Heart left ventricle (tissue), 16 donors: ENCODE measurements around the gene TUBD1. TPM values are rescaled to one million over a fixed set of nuclear protein-coding genes. Genes with fewer than 3 reads are reported as not detected.

Experiments used
- ATAC-seq, 4 donors: fragments of 200-7000 bp; cut with Tn5 transposase; one replicate each; pipeline ENCODE4 v1.9.1; 2020 to 2022; ENCODE audit warnings: moderate library complexity in 4 of 4, mild to moderate bottlenecking in 3 of 4, moderate number of reproducible peaks in 1 of 4
- DNase-seq, 5 donors: peaks; one replicate each; pipeline ENCODE4 v3.0.0-alpha.2; 2020
- H3K27ac ChIP-seq, 12 donors: fragments of 200-600 bp; sonication (generic) in 4 of 12; one replicate each; pipeline versions ENCODE4 v1.5.0 to v1.8.0; 2016 to 2022; ENCODE audit warnings: mild to moderate bottlenecking in 2 of 12
- H3K27me3 ChIP-seq, 9 donors: fragments of 200-600 bp; sonication (generic) in 2 of 9; one replicate each; pipeline versions ENCODE4 v1.5.1 to v1.8.0; 2016 to 2022; ENCODE audit warnings: mild to moderate bottlenecking in 3 of 9
- H3K36me3 ChIP-seq, 9 donors: fragments of 200-600 bp; sonication (generic) in 2 of 9; one replicate each; pipeline versions ENCODE4 v1.5.0 to v1.8.0; 2018 to 2022; ENCODE audit warnings: mild to moderate bottlenecking in 2 of 9
- H3K4me1 ChIP-seq, 12 donors: fragments of 200-600 bp; sonication (generic) in 4 of 12; one replicate each; pipeline versions ENCODE4 v1.5.0 to v1.8.0; 2016 to 2022; ENCODE audit warnings: mild to moderate bottlenecking in 3 of 12
- H3K4me3 ChIP-seq, 12 donors: fragments of 200-600 bp; sonication (generic) in 4 of 12; one replicate each; pipeline versions ENCODE4 v1.5.0 to v1.8.0; 2017 to 2022; ENCODE audit warnings: mild to moderate bottlenecking in 9 of 12, moderate library complexity in 4 of 12
- H3K9me3 ChIP-seq, 12 donors: fragments of 200-600 bp; sonication (generic) in 4 of 12; one replicate each; pipeline versions ENCODE4 v1.5.0 to v1.8.0; 2016 to 2022; ENCODE audit warnings: mild to moderate bottlenecking in 1 of 12
- POLR2A ChIP-seq, 2 donors: fragments of 450-650 bp; IDR thresholded peaks; one replicate each; pipeline ENCODE4 v1.6.1; 2017; ENCODE audit warnings: antibody characterized with exemption in 2 of 2, mild to moderate bottlenecking in 2 of 2, moderate library complexity in 2 of 2
- WGBS, 4 donors: extraction: QIAGEN DNeasy Blood & Tissue Kit in 2 of 4; methylation state at CpG; one replicate each; pipeline versions ENCODE4 v1.1.5 to v1.1.7; 2013 to 2018; 5-methylcytosine and 5-hydroxymethylcytosine counted together
- intact Hi-C, 10 donors: fragments of 100-400 bp; cut with DNase I; formaldehyde crosslinking; loops; one replicate each; pipeline versions ENCODE4 v1.11.1 to v1.14.2; 2022
- polyA plus RNA-seq, 2 donors: library from polyadenylated mRNA; stranded (reverse); fragments of 200-250 nt; gene quantifications; one replicate each; pipeline ENCODE4 v1.2.3, GENCODE V29; 2013
- total RNA-seq, 9 donors: library from RNA; depleted of rRNA in 2 of 9; stranded (reverse); fragments of >200 nt in 2 of 9; fragmentation: NEBNext Ultra II Directional in 3 of 9; extraction: Animal tissue kit (Norgen Biotek cat#: 25700) in 3 of 9; gene quantifications; one replicate each; pipeline versions ENCODE4 v1.1.0 to v1.2.4, GENCODE V29; 2016 to 2023
- TF ChIP-seq, protein P1 (sequence below), 12 donors: fragments of 200-600 bp; sonication (generic) in 4 of 12; IDR thresholded peaks; one replicate each; pipeline versions ENCODE4 v1.5.0 to v1.8.0; 2018 to 2022; ENCODE audit warnings: antibody characterized with exemption in 12 of 12, mild to moderate bottlenecking in 5 of 12
- donor health status: ischemic (EF 13 %, LVEDD 7.1; RV severe dilation, severe dysfunction).
- donor health status: healthy with polysubstance abuse.
- donor health status: DM: no; HTN: yes; CAD: no.
- donor health status: DM: no; HTN: no; CAD: no.
- donor health status: ischemic (EF 25% LVEDD 6.9; RV normal size, moderate dysfunction).
- donor health status: ischemic (EF 25% LVEDD 5.7; RV mildly dilated, moderate dysfunction).
- donor health status: healthy.
- donor health status: DM: yes; HTN: yes; CAD: no.
- donor health status: ischemic (EF 35%, LVEDD 5.7; RV mildly dilated, moderate dysfunction).
- donor health status: nonischemic (EF 11% LVEDD 7.7; RV severe dilation, severe dysfunction).
- donor health status: DM: yes; HTN: yes; CAD: no.
- donor health status: PGD.
- donor health status: ischemic (EF 29% LVEDD 5.4; RV normal size, mild dysfunction).
- donor health status: nonischemic (EF 23%, LVEDD 6.1; RV moderate dilation, normal function).

Gene TUBD1
- total and polyA plus RNA-seq, 11 donors = 3.7 to 8.5 (median 6.2) TPM

DNA sequence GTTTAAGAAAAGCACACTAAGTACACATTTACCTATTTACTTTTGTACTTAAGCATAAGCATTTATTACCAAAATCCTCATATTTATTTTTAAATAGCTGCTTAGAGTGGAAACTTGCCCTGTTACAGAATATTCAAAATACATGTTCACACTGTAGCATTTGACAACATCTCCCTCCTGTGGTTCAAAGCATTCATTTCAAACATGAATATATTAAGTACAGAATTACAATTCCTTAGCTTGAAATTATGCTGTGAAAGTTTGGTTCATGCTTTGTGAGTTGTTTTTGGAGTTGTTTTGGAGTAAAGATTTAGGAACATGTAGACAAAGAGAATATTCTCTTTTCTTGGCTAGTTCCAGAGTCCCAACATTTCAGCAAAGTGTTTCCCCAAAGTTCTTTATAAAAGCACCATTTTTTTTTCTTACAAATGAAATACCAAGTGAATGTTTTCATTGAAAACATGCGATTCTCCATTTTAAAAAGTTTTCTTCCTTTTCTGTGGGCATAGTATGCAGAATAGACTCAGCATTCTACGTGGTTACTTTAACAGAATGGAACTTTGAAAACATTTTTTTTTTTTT, 33.2 kb downstream of the TUBD1 start:
- ATAC-seq (peak in 2 of 4 donors; percentile 41 to 49), DNase-seq (no peak)
- Histone ChIP-seq H3K4me3 (no peak overlapping the region), H3K36me3 (peaks cover 0 to 47% (median 22%) of the 10 kb centered on the region in 9 donors), H3K27me3 (no peaks in the 10 kb centered on the region), H3K27ac (peak overlapping the region in 1 of 12 donors; percentile 28), H3K4me1 (peaks cover 0 to 22% (median 0%) of the 10 kb centered on the region in 12 donors), H3K9me3 (no peaks in the 10 kb centered on the region)
- no peak for TF ChIP-seq POLR2A (IDR thresholded peaks at IDR 0.05)
- TF ChIP-seq, protein P1, sequence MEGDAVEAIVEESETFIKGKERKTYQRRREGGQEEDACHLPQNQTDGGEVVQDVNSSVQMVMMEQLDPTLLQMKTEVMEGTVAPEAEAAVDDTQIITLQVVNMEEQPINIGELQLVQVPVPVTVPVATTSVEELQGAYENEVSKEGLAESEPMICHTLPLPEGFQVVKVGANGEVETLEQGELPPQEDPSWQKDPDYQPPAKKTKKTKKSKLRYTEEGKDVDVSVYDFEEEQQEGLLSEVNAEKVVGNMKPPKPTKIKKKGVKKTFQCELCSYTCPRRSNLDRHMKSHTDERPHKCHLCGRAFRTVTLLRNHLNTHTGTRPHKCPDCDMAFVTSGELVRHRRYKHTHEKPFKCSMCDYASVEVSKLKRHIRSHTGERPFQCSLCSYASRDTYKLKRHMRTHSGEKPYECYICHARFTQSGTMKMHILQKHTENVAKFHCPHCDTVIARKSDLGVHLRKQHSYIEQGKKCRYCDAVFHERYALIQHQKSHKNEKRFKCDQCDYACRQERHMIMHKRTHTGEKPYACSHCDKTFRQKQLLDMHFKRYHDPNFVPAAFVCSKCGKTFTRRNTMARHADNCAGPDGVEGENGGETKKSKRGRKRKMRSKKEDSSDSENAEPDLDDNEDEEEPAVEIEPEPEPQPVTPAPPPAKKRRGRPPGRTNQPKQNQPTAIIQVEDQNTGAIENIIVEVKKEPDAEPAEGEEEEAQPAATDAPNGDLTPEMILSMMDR (IDR thresholded peaks at IDR 0.05) = peak; percentile 30 to 66 (median 49)
- intact Hi-C loops = loop anchor here in 1 of 10 donors (5.0 kb wide), 1 partner anchor 107 kb away; no protein-coding TSS in a partner anchor
- 85 to 88% (median 87%) methylated on average over 2 of the region's 2 CpGs for WGBS, 4 donors

DNA sequence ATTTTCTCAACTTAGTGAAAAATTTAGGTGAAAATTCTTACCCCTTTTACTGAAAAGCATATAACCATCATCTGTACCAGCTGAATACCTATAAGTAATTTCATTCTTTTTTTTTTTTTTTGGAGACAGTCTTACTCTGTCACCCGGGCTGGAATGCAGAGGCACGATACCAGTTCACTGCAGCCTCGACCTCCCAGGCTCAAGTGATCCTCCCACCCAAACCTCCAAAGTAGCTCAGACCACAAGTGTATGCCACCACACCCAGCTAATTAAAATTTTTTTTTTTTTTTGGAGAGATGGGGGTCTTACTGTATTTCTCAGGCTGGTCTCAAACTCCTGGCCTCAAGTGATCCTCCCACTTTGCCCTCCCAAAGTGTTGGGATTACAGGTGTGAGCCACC, 33.8 kb downstream of the TUBD1 start:
- H3K4me1 ChIP-seq = peaks cover 0 to 24% (median 0%) of the 10 kb centered on the region in 12 donors
- peaks cover 0 to 44% (median 22%) of the 10 kb centered on the region in 9 donors for H3K36me3 ChIP-seq
- no peaks in the 10 kb centered on the region for H3K9me3 ChIP-seq
- 76 to 85% (median 82%) methylated on average over 3 of the region's 3 CpGs for WGBS, 4 donors
- DNase-seq = no peak
- no peak for TF ChIP-seq POLR2A (IDR thresholded peaks at IDR 0.05)
- TF ChIP-seq, protein P1 (IDR thresholded peaks at IDR 0.05) = no peak
- H3K27me3 ChIP-seq = no peaks in the 10 kb centered on the region
- H3K27ac ChIP-seq = peak overlapping the region in 1 of 12 donors; percentile 28
- H3K4me3 ChIP-seq = no peak overlapping the region
- ATAC-seq = no peak
- intact Hi-C loops = no loop called here

DNA sequence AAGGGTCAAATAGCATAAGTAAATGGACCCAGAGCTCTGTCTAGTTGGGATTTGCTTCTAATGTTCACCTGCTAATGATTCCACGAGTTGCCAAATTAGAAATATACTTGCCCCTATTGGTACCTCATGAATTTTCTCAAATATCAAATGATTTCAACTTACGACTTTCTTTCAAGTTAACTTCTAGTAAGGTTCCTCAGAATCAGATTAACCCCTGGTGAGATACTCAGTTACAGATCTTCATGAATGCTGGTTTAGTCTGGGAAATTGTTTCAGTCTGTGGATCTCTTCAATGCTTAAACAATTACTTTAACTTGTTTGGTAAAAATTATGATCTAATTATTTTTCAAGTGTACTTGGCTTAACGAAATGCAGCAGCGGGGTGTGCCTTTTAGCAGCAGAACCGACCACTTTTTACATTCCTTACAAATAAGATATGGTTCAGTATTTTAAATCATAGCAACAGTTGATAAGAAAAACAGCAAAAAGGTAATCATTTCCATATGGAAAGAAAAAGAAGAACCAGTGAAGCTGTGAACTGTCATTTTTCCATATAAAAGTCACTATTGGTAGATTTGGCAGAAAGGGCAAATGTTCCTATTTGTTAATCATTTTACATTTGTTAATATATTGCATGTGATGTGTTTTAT, 34.5 kb downstream of the TUBD1 start:
- Histone ChIP-seq H3K27ac (no peak overlapping the region), H3K4me3 (no peak overlapping the region), H3K4me1 (peaks cover 0 to 30% (median 2%) of the 10 kb centered on the region in 12 donors), H3K27me3 (no peaks in the 10 kb centered on the region), H3K9me3 (no peaks in the 10 kb centered on the region), H3K36me3 (peaks cover 0 to 37% (median 19%) of the 10 kb centered on the region in 9 donors)
- 87 to 89% (median 89%) methylated on average over 5 of the region's 5 CpGs for WGBS, 4 donors
- no peak for TF ChIP-seq POLR2A (IDR thresholded peaks at IDR 0.05)
- TF ChIP-seq, protein P1 (IDR thresholded peaks at IDR 0.05) = no peak
- DNase-seq = no peak
- intact Hi-C loops = no loop called here
- no peak for ATAC-seq
